OCI-M2 (cell line): ENCODE data around the gene HIPK3.
"Not testable (repeated sequence)": the region's sequence is repeated elsewhere in the genome, so short reads cannot be mapped to it uniquely, and the experiment has no call there.

ENCODE experiments used
- DNase-seq: peaks from one replicate; lab custom pipeline; 2025; ENCODE audit not compliant: unreplicated experiment; lab: John Stamatoyannopoulos, UW

Gene HIPK3

DNA sequence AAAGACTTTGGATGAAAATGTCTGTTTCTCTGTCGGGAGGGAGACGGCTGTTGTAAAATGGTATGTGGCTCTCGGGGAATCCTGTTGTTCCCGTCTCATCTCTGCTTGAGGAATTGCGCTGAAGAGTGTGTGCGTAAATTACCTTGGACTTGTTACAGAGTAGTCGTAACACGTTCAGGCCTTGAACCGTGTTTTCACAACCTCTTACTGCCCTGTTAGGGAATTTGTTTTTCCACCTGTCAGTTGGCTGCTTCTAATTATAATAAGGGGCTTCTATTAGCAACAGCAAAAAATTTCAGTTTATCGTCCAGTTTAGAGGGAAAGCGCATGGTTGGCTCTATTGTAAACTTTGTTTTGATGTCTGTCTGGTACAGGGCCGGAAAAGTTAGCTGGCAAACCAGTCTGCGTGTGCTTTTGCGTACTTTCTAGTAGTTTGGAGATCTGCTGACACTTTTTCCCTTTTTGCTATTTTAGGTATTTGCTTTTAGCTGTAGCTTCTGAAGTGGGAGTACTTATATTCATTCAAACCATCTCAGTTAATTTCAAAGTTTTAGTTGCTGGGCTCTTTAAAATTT, 1.5 kb downstream of the HIPK3 start:
- DNase-seq: no peak

- no peak for DNase-seq
Measured at GRCh38 chr11:33259869-33260268, 2.7 kb downstream of the HIPK3 start.

DNA sequence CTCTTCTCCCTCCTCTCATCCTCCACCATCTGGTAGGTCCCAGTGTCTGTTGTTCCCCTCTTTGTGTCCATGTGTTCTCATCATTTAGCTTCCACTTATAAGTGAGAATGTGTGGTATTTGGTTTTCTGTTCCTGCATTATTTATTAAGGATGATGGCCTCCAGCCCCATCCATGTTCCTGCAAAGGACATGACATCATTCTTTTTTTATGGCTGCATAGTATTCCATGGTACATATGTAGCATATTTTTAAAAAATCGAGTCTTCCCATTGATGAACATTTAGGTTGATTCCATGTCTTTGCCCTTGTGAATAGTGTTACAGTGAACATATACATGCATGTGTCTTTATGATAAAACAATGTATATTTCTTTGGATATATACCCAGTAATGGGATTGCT, 4.2 kb downstream of the HIPK3 start:
- DNase-seq: not testable (repeated sequence)

GRCh38 chr11:33262011-33262645, 4.9 kb downstream of the HIPK3 start:
- no peak for DNase-seq

- no peak for DNase-seq
Measured at GRCh38 chr11:33263549-33263948, 6.4 kb downstream of the HIPK3 start.

DNA sequence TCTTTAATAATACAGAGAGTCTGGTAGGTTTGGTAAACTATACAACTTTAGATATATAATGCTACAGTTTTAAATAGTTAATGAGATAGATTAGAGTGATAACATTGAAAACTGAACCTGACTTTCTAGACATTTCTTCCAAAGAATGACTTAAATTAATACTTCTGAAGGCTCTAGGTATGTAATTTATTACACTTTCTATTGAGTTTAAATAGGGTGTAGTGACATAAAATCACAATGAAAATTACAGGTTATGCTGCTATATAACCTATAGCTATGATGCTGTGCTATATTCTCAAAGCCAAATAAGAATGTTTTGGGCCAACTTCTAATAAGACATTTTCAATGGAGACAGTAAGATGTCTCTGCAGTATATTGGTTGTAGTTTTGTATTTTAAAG, 7.7 kb downstream of the HIPK3 start:
- DNase-seq: no peak

GRCh38 chr11:33266393-33267215, 9.4 kb downstream of the HIPK3 start:
- no peak for DNase-seq

DNA sequence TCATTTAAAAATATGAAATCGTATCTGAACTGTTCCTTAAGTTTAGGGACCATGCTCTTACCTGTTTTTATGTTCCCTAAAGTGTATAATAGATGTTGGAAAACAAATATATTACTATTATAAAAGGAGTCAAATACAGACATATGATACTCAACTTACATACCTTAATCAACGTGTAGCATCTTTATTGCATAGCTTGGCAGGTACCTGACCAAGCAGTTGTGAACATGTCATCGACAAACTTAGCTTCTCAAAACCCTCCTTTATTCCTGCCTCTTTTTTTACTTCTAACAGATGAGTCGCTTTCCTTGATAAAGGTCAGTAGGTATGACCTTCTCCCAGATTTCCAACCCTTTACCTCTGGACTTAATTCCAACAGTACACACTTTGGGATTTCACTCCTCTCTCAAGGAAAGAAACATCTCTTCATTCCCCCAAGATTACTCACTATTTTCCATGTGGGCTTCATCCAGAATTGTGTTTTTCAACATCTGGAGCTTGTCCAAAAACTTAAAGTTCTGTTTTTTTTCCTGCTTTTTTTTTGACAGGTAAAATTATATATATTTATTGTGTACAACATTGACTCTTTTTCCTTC, 11.9 kb downstream of the HIPK3 start:
- no peak for DNase-seq

DNA sequence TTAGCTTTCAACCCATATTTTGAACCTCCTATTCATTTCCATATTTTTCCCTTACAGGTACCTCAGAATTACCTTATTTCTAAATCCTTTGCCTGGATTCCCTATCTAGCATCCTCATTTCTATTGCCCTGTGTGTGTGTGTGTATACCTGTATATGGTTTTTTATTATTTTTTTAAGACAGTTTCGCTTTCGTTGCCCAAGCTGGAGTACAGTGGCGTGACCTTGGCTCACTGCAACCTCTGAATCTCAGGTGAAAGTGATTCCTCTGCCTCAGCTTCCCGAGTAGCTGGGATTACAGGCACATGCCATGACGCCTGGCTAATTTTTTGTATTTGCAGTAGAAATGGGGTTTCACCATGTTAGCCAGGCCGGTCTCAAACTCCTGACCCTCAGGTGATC, 12.6 kb downstream of the HIPK3 start:
- DNase-seq: no peak

- DNase-seq: no peak
Measured at GRCh38 chr11:33271059-33271458, 13.9 kb downstream of the HIPK3 start.

- DNase-seq: no peak
Measured at GRCh38 chr11:33272338-33273107, 15.3 kb downstream of the HIPK3 start.

DNA sequence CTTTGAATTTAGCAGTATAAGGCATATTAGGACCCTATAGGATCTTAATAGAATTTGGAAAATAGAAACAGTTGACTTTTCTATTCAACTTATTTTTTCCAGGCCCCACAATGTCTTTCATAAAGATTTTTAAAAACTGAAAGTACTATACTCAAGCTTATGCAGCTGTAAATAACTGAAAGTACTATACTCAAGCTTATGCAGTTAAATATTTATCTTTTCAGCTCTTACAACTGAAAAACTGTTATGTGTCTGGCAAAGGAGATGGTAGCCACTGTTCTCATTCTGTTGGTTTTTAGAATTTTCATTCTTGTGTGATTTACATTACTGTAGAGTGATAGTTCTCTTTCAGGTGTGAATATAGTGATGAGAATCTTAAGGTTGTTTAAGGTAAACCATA, 16.5 kb downstream of the HIPK3 start:
- no peak for DNase-seq

GRCh38 chr11:33280411-33280810, 23.2 kb downstream of the HIPK3 start:
- DNase-seq: no peak

DNA sequence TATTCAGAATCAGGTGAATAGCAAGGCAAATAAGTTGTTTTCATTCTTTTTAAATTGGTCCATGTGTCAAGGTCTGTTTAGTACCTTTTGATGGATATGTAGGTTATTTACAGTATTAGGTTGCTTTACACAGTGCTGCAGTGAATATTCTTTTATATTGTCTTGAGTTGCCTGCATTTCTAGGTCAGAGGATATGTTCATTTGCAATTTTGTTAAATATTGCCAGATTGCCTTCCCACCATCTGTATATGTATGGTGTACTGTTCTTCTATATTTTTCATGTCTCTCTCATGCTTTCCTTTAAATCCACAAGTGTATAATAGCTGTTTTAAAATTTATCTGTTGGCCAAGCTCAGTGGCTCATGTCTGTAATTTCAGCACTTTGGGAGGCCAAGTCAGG, 24.6 kb downstream of the HIPK3 start:
- DNase-seq: no peak

GRCh38 chr11:33284818-33285217, 27.6 kb downstream of the HIPK3 start:
- DNase-seq: no peak

DNA sequence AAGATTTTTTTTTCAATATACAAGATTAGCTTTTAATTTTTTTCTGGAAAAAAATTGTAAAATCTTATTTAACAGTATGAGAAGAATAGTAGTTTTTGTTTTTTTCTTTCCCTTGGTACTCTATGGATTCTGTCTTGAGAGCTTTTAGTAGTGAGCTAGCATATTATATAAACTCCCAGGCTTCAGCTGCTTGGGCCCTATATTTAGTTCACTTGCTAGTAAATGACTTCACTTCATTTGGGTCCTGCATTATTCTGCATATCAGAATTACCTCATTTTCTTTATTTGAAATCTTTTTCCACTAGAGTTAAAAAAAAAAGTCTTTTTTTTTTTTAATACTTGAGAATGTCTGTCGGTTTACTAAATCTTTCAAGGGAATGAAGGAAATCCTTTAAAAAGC, 33.1 kb downstream of the HIPK3 start:
- DNase-seq: no peak

- no peak for DNase-seq
Measured at GRCh38 chr11:33291004-33291777, 34.0 kb downstream of the HIPK3 start.

DNA sequence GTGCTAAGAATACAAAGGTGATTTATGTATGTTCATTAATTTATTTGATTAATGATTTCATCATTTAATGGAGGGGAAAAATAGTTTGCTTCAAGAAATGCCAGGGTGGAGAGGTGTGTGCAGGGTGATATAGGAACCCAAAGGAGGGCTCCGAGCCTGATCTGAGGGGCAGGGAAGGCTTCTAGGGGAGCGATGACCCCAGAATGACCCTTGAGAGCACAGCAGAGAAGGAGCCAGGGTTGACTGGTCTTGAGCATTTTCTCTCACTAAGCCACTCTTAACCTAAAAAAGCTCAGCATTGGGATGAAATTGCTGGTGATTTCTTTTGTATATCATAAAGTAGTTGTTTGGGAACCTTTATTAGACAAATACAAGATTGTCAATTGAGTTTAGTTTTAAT, 35.1 kb downstream of the HIPK3 start:
- DNase-seq: no peak

- DNase-seq: no peak
Measured at GRCh38 chr11:33294224-33294623, 37.0 kb downstream of the HIPK3 start.

GRCh38 chr11:33294797-33295196, 37.6 kb downstream of the HIPK3 start:
- no peak for DNase-seq
